ENCODE measurements around the gene NAT14. TPM values are rescaled to one million over a fixed set of nuclear protein-coding genes. Genes with fewer than 3 reads are reported as not detected.
"Not testable (repeated sequence)": the region's sequence is repeated elsewhere in the genome, so short reads cannot be mapped to it uniquely, and the experiment has no call there.

The NAT14 gene
- total RNA-seq, 4 donors from 2014 or later: 1.3 to 4.3 (median 2.9) TPM

DNA sequence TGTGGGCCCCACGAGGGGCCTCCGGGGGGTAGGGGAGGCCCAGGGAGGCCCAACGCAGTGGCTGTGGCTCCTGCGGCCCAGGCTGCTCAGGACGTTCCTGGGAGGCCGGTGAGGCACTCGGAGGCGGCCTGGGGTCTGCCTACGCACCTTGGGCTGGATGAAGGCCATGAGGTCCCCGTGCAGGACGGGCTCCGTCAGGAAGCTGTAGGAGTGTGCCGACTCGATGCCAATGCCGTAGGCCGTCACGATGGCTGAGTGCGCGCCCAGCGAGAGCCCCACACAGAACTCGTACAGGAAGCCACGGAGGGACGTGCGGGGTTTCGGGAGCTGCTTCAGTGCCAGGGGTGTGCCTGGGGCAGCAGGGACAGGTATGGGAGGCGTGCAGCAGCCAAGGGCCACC lies 46.0 kb downstream of the NAT14 start:
- no peak for DNase-seq
- 86 to 88% methylated on average over 16 of the region's 26 CpGs for WGBS, 2 donors

DNA sequence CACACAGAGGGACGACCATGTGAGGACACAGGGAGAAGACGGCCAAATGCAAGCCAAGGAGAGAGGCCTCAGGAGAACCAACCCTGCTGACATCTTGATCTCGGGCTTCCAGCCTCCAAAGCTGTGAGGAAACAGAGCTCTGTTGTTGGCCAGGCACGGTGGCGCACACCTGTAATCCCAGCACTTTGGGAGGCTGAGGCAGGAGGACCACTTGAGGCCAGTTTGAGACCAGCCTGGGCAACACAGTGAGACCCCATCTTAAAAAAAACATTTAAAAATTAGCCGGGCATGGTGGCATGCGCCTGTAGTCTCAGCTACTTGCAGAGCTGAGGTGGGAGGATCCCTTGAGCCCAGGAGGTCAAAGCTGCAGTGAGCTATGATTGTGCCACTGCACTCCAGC lies 49.3 kb downstream of the NAT14 start:
- H3K36me3 ChIP-seq: not testable (repeated sequence)

More for the DNA sequence above, 46.0 kb downstream of the NAT14 start:
- Histone ChIP-seq H3K27me3 (peaks cover 0 to 31% (median 0%) of the 10 kb centered on the region in 4 donors), H3K4me1 (peaks cover 3 to 8% (median 6%) of the 10 kb centered on the region in 3 donors), H3K36me3 (no peaks in the 10 kb centered on the region), H3K4me3 (no peak overlapping the region), H3K27ac (no peak overlapping the region), H3K9me3 (no peaks in the 10 kb centered on the region)
- TF ChIP-seq, protein P1, sequence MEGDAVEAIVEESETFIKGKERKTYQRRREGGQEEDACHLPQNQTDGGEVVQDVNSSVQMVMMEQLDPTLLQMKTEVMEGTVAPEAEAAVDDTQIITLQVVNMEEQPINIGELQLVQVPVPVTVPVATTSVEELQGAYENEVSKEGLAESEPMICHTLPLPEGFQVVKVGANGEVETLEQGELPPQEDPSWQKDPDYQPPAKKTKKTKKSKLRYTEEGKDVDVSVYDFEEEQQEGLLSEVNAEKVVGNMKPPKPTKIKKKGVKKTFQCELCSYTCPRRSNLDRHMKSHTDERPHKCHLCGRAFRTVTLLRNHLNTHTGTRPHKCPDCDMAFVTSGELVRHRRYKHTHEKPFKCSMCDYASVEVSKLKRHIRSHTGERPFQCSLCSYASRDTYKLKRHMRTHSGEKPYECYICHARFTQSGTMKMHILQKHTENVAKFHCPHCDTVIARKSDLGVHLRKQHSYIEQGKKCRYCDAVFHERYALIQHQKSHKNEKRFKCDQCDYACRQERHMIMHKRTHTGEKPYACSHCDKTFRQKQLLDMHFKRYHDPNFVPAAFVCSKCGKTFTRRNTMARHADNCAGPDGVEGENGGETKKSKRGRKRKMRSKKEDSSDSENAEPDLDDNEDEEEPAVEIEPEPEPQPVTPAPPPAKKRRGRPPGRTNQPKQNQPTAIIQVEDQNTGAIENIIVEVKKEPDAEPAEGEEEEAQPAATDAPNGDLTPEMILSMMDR (IDR thresholded peaks at IDR 0.05): no peak
- no peak for TF ChIP-seq POLR2A (IDR thresholded peaks at IDR 0.05)
- intact Hi-C loops (cut with DNase I): no loop called here

DNA sequence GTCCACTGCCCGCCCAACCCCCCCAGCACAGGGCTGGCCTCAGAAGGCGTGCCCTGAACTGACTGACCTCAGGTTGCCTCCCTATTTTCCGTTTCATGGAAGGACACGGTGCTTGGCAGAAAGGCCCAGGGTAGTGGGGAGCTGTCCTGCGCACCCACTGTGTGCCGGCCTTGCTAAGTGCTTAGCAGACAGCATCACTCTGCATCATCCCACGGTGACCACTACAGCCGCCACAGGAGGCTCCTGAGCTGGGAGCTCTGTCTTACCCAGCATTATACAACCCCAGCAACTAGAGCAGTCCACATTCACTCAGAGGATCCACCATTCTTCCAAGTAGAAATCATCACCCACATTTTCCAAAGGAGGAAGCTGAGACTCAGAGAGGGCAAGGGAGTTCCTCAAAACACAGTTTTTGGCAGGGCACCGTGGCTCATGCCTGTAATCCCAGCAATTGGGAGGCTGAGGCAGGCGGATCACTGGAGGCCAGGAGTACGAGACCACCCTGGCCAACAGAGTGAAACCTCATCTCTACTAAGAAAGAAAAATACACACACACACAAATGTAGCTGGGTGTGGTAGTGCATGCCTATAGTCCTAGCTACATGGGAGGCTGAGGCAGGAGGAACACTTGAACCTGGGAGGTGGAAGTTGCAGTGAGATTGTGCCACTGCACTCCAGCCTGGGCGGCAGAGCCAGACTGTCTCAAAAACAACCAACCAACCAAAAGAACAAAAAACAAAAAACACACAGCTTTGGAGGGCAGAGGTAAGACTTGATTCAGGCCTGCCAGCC lies 50.4 kb downstream of the NAT14 start:
- intact Hi-C loops (cut with DNase I): no loop called here

More for the DNA sequence above, 49.3 kb downstream of the NAT14 start:
- intact Hi-C loops (cut with DNase I); H3K4me1 ChIP-seq; H3K9me3 ChIP-seq; DNase-seq; H3K27ac ChIP-seq; H3K4me3 ChIP-seq: not testable (repeated sequence)
- peaks cover 0 to 20% (median 0%) of the 10 kb centered on the region in 4 donors for H3K27me3 ChIP-seq
- 75 to 90% methylated on average over 5 to 7 of the region's 7 CpGs for WGBS, 2 donors

DNA sequence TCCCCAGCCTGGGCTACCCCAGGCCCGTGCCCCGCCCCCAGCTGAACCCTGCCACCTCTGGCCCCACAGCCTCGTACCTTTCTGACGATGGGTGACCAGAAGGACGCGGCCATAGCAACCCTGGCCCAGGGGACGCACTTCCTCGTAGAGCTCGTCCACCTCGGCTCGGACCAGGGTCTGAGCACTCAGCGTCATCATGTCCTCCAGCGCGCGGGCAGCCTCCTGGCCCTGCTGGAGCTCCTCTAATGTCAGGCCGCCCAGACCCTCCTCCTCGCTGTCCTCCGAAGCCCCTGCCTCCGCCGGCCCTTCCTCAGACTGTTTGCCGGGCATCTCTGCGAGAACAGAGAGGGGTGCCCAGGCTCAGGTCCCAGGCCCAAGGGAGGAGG lies 51.0 kb downstream of the NAT14 start:
- no peak for DNase-seq
- Histone ChIP-seq H3K4me3 (no peak overlapping the region), H3K36me3 (no peaks in the 10 kb centered on the region), H3K27me3 (peaks cover 0 to 13% (median 0%) of the 10 kb centered on the region in 4 donors), H3K4me1 (no peaks in the 10 kb centered on the region), H3K9me3 (no peaks in the 10 kb centered on the region), H3K27ac (no peak overlapping the region)
- intact Hi-C loops (cut with DNase I): no loop called here
- TF ChIP-seq, protein P1 (IDR thresholded peaks at IDR 0.05): no peak
- no peak for TF ChIP-seq POLR2A (IDR thresholded peaks at IDR 0.05)
- WGBS, 2 donors: 81 to 96% methylated on average over 5 to 14 of the region's 22 CpGs

More for the DNA sequence above, 50.4 kb downstream of the NAT14 start:
- H3K27me3 ChIP-seq: peaks cover 0 to 11% (median 0%) of the 10 kb centered on the region in 4 donors
- no peaks in the 10 kb centered on the region for H3K36me3 ChIP-seq
- TF ChIP-seq POLR2A (IDR thresholded peaks at IDR 0.05): no peak
- TF ChIP-seq, protein P1 (IDR thresholded peaks at IDR 0.05): no peak
- DNase-seq: no peak
- no peak overlapping the region for H3K27ac ChIP-seq
- H3K9me3 ChIP-seq: no peaks in the 10 kb centered on the region
- 51 to 67% methylated on average over 6 to 8 of the region's 12 CpGs for WGBS, 2 donors
- no peak overlapping the region for H3K4me3 ChIP-seq
- no peaks in the 10 kb centered on the region for H3K4me1 ChIP-seq

DNA sequence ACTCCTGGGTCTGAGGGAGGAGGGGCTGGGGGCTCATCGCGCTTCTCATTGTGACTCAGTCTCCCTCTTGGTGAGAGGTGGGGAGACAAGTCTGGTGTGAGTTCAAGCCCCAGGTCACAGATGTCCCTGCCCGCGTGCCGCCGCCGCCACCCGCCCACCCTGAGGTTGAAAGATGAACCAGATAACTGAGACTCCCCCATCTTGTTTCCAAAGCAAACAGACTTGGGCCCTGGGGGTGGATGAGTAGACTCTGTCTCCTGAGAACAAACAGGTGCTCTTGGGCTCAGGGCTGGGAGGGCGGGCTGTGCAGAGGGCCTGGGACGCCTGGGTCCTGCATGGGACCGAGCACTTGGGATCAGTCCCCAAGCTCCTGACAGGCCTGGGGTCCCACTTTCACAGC lies 51.4 kb downstream of the NAT14 start:
- no peaks in the 10 kb centered on the region for H3K9me3 ChIP-seq
- H3K4me3 ChIP-seq: no peak overlapping the region
- no peak for DNase-seq
- H3K27me3 ChIP-seq: peaks cover 0 to 12% (median 0%) of the 10 kb centered on the region in 4 donors
- H3K27ac ChIP-seq: no peak overlapping the region
- WGBS, 2 donors: no CpG with 5 or more reads among the region's 11 CpGs
- no peaks in the 10 kb centered on the region for H3K4me1 ChIP-seq
- H3K36me3 ChIP-seq: no peaks in the 10 kb centered on the region
- intact Hi-C loops (cut with DNase I): no loop called here
- TF ChIP-seq, protein P1 (IDR thresholded peaks at IDR 0.05): no peak
- no peak for TF ChIP-seq POLR2A (IDR thresholded peaks at IDR 0.05)

Other genes starting within 250 kb of the NAT14 start
- gene PPP6R1, start 226.2 kb upstream of the NAT14 start, total RNA-seq: 10 to 100 TPM; 30.6 to 59.2 (median 47.4) TPM
- gene HSPBP1, start 205.1 kb upstream of the NAT14 start, total RNA-seq: 10 to 100 TPM; 27.1 to 40.7 (median 32.4) TPM
- gene BRSK1, start 201.2 kb upstream of the NAT14 start, total RNA-seq: 1 to 10 TPM in 1 of 4 donors, under 1 TPM in 1, not detected in 2; 0.73 to 1.1 TPM
- gene TMEM150B, start 159.8 kb upstream of the NAT14 start, total RNA-seq: 1 to 10 TPM in 1 of 4 donors, not detected in 3; 1.7 TPM
- gene KMT5C, start 145.3 kb upstream of the NAT14 start, total RNA-seq: 1 to 10 TPM; 5.3 to 9.9 (median 8.2) TPM
- 1 to 10 TPM in 1 of 4 donors, under 1 TPM in 2, not detected in 1; 0.66 to 1.4 (median 0.95) TPM for gene COX6B2, start 130.5 kb upstream of the NAT14 start, total RNA-seq
- gene GARIN5B, start 121.9 kb upstream of the NAT14 start, total RNA-seq: not detected
- gene IL11, start 114.7 kb upstream of the NAT14 start, total RNA-seq: not detected
- not detected for gene TMEM190, start 108.4 kb upstream of the NAT14 start, total RNA-seq
- 10 to 100 TPM; 11.9 to 41.8 (median 27.1) TPM for gene TMEM238, start 100.9 kb upstream of the NAT14 start, total RNA-seq
- gene RPL28, start 99.3 kb upstream of the NAT14 start, total RNA-seq: 100 to 1,000 TPM; 395 to 866 (median 753) TPM
- gene UBE2S, start 77.4 kb upstream of the NAT14 start, total RNA-seq: 10 to 100 TPM; 15.6 to 41.4 (median 31.2) TPM
- gene SHISA7, start 41.9 kb upstream of the NAT14 start, total RNA-seq: not detected
- 10 to 100 TPM; 60.5 to 98.1 (median 78.7) TPM for gene ISOC2, start 23.5 kb upstream of the NAT14 start, total RNA-seq
- not detected for gene C19orf85, start 20.4 kb upstream of the NAT14 start, total RNA-seq
- 10 to 100 TPM in 1 of 4 donors, 1 to 10 TPM in 3; 4.4 to 22.0 (median 6.8) TPM for gene ZNF628, start 8.6 kb upstream of the NAT14 start, total RNA-seq
- 1 to 10 TPM in 1 of 4 donors, under 1 TPM in 3; 0.40 to 5.0 (median 0.68) TPM for gene SSC5D, start 3.2 kb downstream of the NAT14 start, total RNA-seq
- not detected for gene SBK2, start 51.9 kb downstream of the NAT14 start, total RNA-seq
- gene SBK3, start 60.4 kb downstream of the NAT14 start, total RNA-seq: 1 to 10 TPM in 1 of 4 donors, under 1 TPM in 1, not detected in 2; 0.22 to 1.0 TPM
- gene ZNF579, start 95.7 kb downstream of the NAT14 start, total RNA-seq: 1 to 10 TPM in 3 of 4 donors, under 1 TPM in 1; 0.75 to 3.0 (median 2.2) TPM
- 10 to 100 TPM in 1 of 4 donors, 1 to 10 TPM in 3; 5.8 to 12.7 (median 7.9) TPM for gene FIZ1, start 114.3 kb downstream of the NAT14 start, total RNA-seq
- 10 to 100 TPM; 17.7 to 25.9 (median 22.9) TPM for gene ZNF524, start 115.1 kb downstream of the NAT14 start, total RNA-seq
- gene ZNF865, start 120.5 kb downstream of the NAT14 start, total RNA-seq: 1 to 10 TPM; 2.7 to 5.3 (median 3.3) TPM
- 1 to 10 TPM; 2.9 to 6.9 (median 4.4) TPM for gene ZNF784, start 139.4 kb downstream of the NAT14 start, total RNA-seq
- 10 to 100 TPM in 3 of 4 donors, 1 to 10 TPM in 1; 8.8 to 19.1 (median 12.9) TPM for gene ZNF580, start 155.8 kb downstream of the NAT14 start, total RNA-seq
- 10 to 100 TPM; 11.8 to 20.2 (median 14.0) TPM for gene ZNF581, start 158.5 kb downstream of the NAT14 start, total RNA-seq
- gene CCDC106, start 163.0 kb downstream of the NAT14 start, total RNA-seq: 1 to 10 TPM; 2.4 to 7.2 (median 4.6) TPM
- gene U2AF2, start 169.8 kb downstream of the NAT14 start, total RNA-seq: 100 to 1,000 TPM in 2 of 4 donors, 10 to 100 TPM in 2; 85.0 to 112 (median 99.7) TPM
- gene EPN1, start 190.0 kb downstream of the NAT14 start, total RNA-seq: 100 to 1,000 TPM in 1 of 4 donors, 10 to 100 TPM in 3; 52.1 to 168 (median 77.4) TPM

Measured in esophagus squamous epithelium (tissue), 5 donors.